HepG2 (cell line): Measurements from ENCODE around the gene VPS54. TPM values are rescaled to one million over a fixed set of nuclear protein-coding genes. Genes with fewer than 3 reads are reported as not detected.

ENCODE experiments used
- ATAC-seq: fragments of 200-7000 bp; cut with Tn5 transposase; 3 replicates; pipeline ENCODE4 v1.9.1; 2020; ENCODE audit warnings: mild to moderate bottlenecking, moderate library complexity
- BruUV-seq: library from RNA; stranded (reverse); fragments of 400-500 nt; replicated peaks from 2 replicates; lab custom pipeline; 2021; lab: Mats Ljungman, UMichigan
- CTCF ChIA-PET: fragments of 300-600 bp; formaldehyde crosslinking; extraction: SDS; loops from one replicate; lab custom pipeline; 2021; ENCODE audit warnings: low total read pairs, inconsistent platforms, low intra/inter-chr PET ratio; lab: Yijun Ruan, JAX
- POLR2A ChIA-PET: fragments of 350-600 bp; sonication (Branson Sonifier 250); formaldehyde crosslinking; loops from one replicate; lab custom pipeline; 2020; ENCODE audit warnings: antibody characterized with exemption, inconsistent platforms; lab: Yijun Ruan, JAX
- DNase-seq: peaks from one replicate; pipeline ENCODE4 v3.0.0-alpha.2; 2015; ENCODE audit warnings: low spot score
- FAIRE-seq: peaks from 3 replicates; lab custom pipeline; 2011; peaks lifted over from hg19 to GRCh38; lab: Jason Lieb, UNC
- H2AFZ ChIP-seq: one replicate; pipeline ENCODE4 v1.6.1; 2011; ENCODE audit warnings: low read length, inconsistent platforms
- H3K27ac ChIP-seq: fragments of 300-600 bp; 3 replicates; pipeline ENCODE4 v1.8.0; 2011; ENCODE audit warnings: mixed run types, mild to moderate bottlenecking, mixed read lengths, low read length, inconsistent platforms; ENCODE audit not compliant: insufficient read depth; ENCODE audit errors: extremely low read length
- H3K27me3 ChIP-seq, 2 experiments: fragments of 200-600 bp in 1 of 2; 2 replicates in 1 of 2; 3 replicates in 1 of 2; pipeline versions ENCODE4 v1.6.0 to v1.8.0; 2011; ENCODE audit warnings: low read length in 2 of 2, mild to moderate bottlenecking in 2 of 2, moderate library complexity in 2 of 2, inconsistent platforms in 1 of 2; ENCODE audit not compliant: insufficient read depth in 2 of 2, control insufficient read depth in 1 of 2
- H3K36me3 ChIP-seq, 2 experiments: fragments of 200-600 bp in 1 of 2; replicated peaks in 1 of 2; 2 replicates in 1 of 2; 3 replicates in 1 of 2; pipeline versions ENCODE4 v1.5.1 to v1.8.0; 2011; ENCODE audit warnings: low read length in 2 of 2, inconsistent platforms in 1 of 2; ENCODE audit not compliant: insufficient read depth in 2 of 2, control insufficient read depth in 1 of 2
- H3K4me1 ChIP-seq: 2 replicates; pipeline ENCODE4 v1.5.1; 2012; ENCODE audit warnings: low read length, inconsistent platforms; ENCODE audit not compliant: insufficient read depth
- H3K4me2 ChIP-seq: 2 replicates; pipeline ENCODE4 v1.6.0; 2011; ENCODE audit warnings: low read depth, low read length, inconsistent platforms
- H3K4me3 ChIP-seq, 3 experiments: fragments of 200-600 bp in 1 of 3; sonication (generic), shearing (Covaris generic) in 1 of 3; replicated peaks in 1 of 3; 2 replicates each; pipeline ENCODE4 v1.5.1; 2011 to 2016; ENCODE audit warnings: low read length in 3 of 3, inconsistent platforms in 2 of 3, low read depth in 2 of 3, mild to moderate bottlenecking in 2 of 3, control low read depth in 1 of 3, mixed read lengths in 1 of 3; ENCODE audit not compliant: insufficient read depth in 1 of 3
- H3K79me2 ChIP-seq: one replicate; pipeline ENCODE4 v1.6.1; 2011; ENCODE audit warnings: low read length, inconsistent platforms; ENCODE audit not compliant: insufficient read depth
- H3K9ac ChIP-seq: 2 replicates; pipeline ENCODE4 v1.6.0; 2011; ENCODE audit warnings: mild to moderate bottlenecking, low read depth, low read length, inconsistent platforms; ENCODE audit not compliant: insufficient read depth
- H3K9me3 ChIP-seq: 2 replicates; pipeline ENCODE4 v1.5.1; 2012; ENCODE audit warnings: mild to moderate bottlenecking, low read length
- H4K20me1 ChIP-seq: 2 replicates; pipeline ENCODE4 v1.6.0; 2011; ENCODE audit warnings: inconsistent platforms, mild to moderate bottlenecking, low read length, moderate library complexity; ENCODE audit not compliant: insufficient read depth
- AHR ChIP-seq: IDR thresholded peaks from 2 replicates; pipeline ENCODE4 v1.6.1; 2018; ENCODE audit warnings: missing genetic modification reagents, missing compliant biosample characterization
- BHLHE40 ChIP-seq: IDR thresholded peaks from 2 replicates; pipeline ENCODE4 v1.6.1; 2011; ENCODE audit warnings: low read length, improper control_type of control experiment
- FLYWCH1 ChIP-seq: sonication (generic); formaldehyde crosslinking; IDR thresholded peaks from 2 replicates; pipeline ENCODE4 v1.8.1; 2023; ENCODE audit warnings: mild to moderate bottlenecking, missing genetic modification reagents
- HDAC2 ChIP-seq: sonication (generic); formaldehyde crosslinking; IDR thresholded peaks from 2 replicates; pipeline ENCODE4 v1.4.0; 2020; ENCODE audit warnings: missing genetic modification reagents
- NR2F2 ChIP-seq: IDR thresholded peaks from 2 replicates; pipeline ENCODE4 v1.6.1; 2012; ENCODE audit warnings: low read depth, inconsistent platforms, borderline replicate concordance
- POLR2A ChIP-seq, 2 experiments: IDR thresholded peaks; 2 replicates each; pipeline ENCODE4 v1.6.1; 2011; ENCODE audit warnings: low read depth in 2 of 2, low read length in 2 of 2, mild to moderate bottlenecking in 1 of 2, moderate library complexity in 1 of 2; ENCODE audit not compliant: insufficient read depth in 1 of 2
- REXO4 ChIP-seq: sonication (generic); formaldehyde crosslinking; IDR thresholded peaks from 2 replicates; pipeline ENCODE4 v1.8.0; 2022; ENCODE audit warnings: missing genetic modification reagents, mild to moderate bottlenecking, borderline replicate concordance
- SAFB2 ChIP-seq: sonication (generic); formaldehyde crosslinking; IDR thresholded peaks from 2 replicates; pipeline ENCODE4 v1.5.1; 2020; ENCODE audit warnings: missing genetic modification reagents, low read depth, mild to moderate bottlenecking, borderline replicate concordance
- SRSF9 ChIP-seq: fragments of 200-400 bp; formaldehyde crosslinking; IDR thresholded peaks from 2 replicates; pipeline ENCODE4 v1.6.1; 2018; ENCODE audit warnings: borderline replicate concordance, mild to moderate bottlenecking, low read depth, low read length; ENCODE audit not compliant: insufficient read depth, poor library complexity, severe bottlenecking
- ZFP1 ChIP-seq: IDR thresholded peaks from 2 replicates; pipeline ENCODE4 v1.6.1; 2016
- ZMAT3 ChIP-seq: sonication (generic); formaldehyde crosslinking; conservative IDR thresholded peaks from 2 replicates; pipeline ENCODE4 v1.7.0; 2021; ENCODE audit warnings: missing genetic modification reagents
- ZNF296 ChIP-seq: sonication (generic); formaldehyde crosslinking; conservative IDR thresholded peaks from 2 replicates; pipeline ENCODE4 v1.5.0; 2020; ENCODE audit warnings: mild to moderate bottlenecking, missing genetic modification reagents
- ZNF552 ChIP-seq: sonication (generic); formaldehyde crosslinking; IDR thresholded peaks from 2 replicates; pipeline ENCODE4 v1.9.0; 2022; ENCODE audit warnings: missing genetic modification reagents, mild to moderate bottlenecking, borderline replicate concordance
- ZNF776 ChIP-seq: sonication (generic); formaldehyde crosslinking; IDR thresholded peaks from 2 replicates; pipeline ENCODE4 v1.4.0; 2020; ENCODE audit warnings: mild to moderate bottlenecking, missing genetic modification reagents
- ZSCAN20 ChIP-seq: sonication (generic); formaldehyde crosslinking; IDR thresholded peaks from 2 replicates; pipeline ENCODE4 v1.4.0; 2020; ENCODE audit warnings: missing genetic modification reagents, mild to moderate bottlenecking, borderline replicate concordance
- WGBS: methylation state at CpG from one replicate; pipeline ENCODE4 v1.1.6; 2017; ENCODE audit warnings: low lambda C conversion rate; 5-methylcytosine and 5-hydroxymethylcytosine counted together
- in situ Hi-C: cut with HindIII; loops from 2 replicates; pipeline ENCODE4 v1.10.0; 2017; ENCODE audit warnings: low pct_unique_long_range_greater_than_20kb; ENCODE audit not compliant: extremely low pct_ligation_motif_present
- intact Hi-C: fragments of 100-400 bp; cut with micrococcal nuclease; formaldehyde crosslinking; loops from one replicate; pipeline ENCODE4 v1.10.0; 2022; ENCODE audit not compliant: unreplicated experiment
- polyA plus RNA-seq, 8 experiments: library from polyadenylated mRNA; depleted of rRNA in 3 of 8; stranded (reverse) in 7 of 8; unstranded in 1 of 8; fragments of >200 nt; fragmentation: Illumina TruSeq in 4 of 8; extraction: Trizol in 4 of 8; gene quantifications; 2 replicates each; pipeline versions ENCODE4 v1.2.1 to v1.2.3, GENCODE V29; 2011 to 2016; ENCODE audit warnings: low read depth in 4 of 8, missing spikeins in 1 of 8, mixed read lengths in 1 of 8; ENCODE audit not compliant: insufficient read depth in 1 of 8
- total RNA-seq, 5 experiments: library from RNA; depleted of rRNA; stranded (reverse); fragments of >200 nt; fragmentation: Illumina TruSeq; extraction: Trizol; gene quantifications; 2 replicates each; pipeline ENCODE4 v1.2.3, GENCODE V29; 2016; ENCODE audit warnings: low read depth in 1 of 5
- TF ChIP-seq, protein P1 (sequence below): sonication (generic); formaldehyde crosslinking; IDR thresholded peaks from 2 replicates; pipeline ENCODE4 v1.9.0; 2021; ENCODE audit warnings: missing genetic modification reagents, borderline replicate concordance
- TF ChIP-seq, protein P2 (sequence below): sonication (generic); formaldehyde crosslinking; IDR thresholded peaks from 2 replicates; pipeline ENCODE4 v1.4.0; 2020; ENCODE audit warnings: low read depth, mild to moderate bottlenecking, missing genetic modification reagents

VPS54 gene
- total and polyA plus RNA-seq, 2 of the 13 experiments (the other 11 are each of a cell fraction or from before 2014, with no cell fraction given), result 64.7 to 77.5 TPM

DNA sequence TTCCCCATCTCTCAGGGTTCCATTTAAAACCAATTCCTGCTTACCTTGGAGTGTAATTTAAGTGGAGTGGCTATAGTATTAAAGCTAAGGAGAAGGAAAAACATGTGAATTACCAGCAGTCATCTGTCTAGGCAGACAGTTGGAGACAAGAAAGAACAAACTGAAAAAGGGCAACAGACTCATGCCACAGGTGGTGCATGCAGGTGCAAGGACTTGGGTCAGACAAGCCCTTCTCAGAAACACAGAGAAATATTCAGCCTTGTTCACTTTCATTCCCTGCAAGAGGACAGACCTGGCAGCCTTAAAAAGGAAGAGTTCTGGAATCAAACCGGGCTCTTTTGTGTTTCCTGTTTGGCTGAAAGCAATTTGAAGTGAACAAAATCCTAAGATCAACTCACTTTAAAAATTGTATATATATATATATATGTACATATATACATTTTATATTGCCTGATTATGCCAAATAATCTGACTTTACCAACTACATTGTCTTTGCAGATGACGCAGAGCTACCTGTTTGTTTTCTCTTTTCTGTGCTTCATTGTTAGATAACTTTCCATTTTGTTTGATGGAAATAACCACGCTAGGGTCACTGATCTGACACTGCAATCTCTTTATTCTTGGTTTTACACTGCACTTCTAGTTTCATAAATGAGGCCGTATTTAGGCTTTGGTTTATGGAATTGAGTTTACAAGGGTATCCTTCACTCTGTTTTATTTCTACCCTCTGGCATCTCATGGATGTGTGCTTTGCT lies 35.1 kb upstream of the VPS54 start:
- no peaks in the 10 kb centered on the region for H3K36me3 ChIP-seq
- WGBS, result 50% methylated on average over 4 of the region's 4 CpGs
- no peak overlapping the region for H3K4me3 ChIP-seq
- FAIRE-seq (no peak), ATAC-seq (no peak)
- H2AFZ ChIP-seq, result peak overlapping the region; percentile 1
- H3K4me1 ChIP-seq, result peaks cover 9% of the 10 kb centered on the region
- no peak overlapping the region for H3K4me2 ChIP-seq
- H3K27ac ChIP-seq, result no peak overlapping the region
- H4K20me1 ChIP-seq, result no peaks in the 10 kb centered on the region
- H3K79me2 ChIP-seq, result no peaks in the 10 kb centered on the region
- intact Hi-C loops, result no loop called here
- TF ChIP-seq, protein P1, sequence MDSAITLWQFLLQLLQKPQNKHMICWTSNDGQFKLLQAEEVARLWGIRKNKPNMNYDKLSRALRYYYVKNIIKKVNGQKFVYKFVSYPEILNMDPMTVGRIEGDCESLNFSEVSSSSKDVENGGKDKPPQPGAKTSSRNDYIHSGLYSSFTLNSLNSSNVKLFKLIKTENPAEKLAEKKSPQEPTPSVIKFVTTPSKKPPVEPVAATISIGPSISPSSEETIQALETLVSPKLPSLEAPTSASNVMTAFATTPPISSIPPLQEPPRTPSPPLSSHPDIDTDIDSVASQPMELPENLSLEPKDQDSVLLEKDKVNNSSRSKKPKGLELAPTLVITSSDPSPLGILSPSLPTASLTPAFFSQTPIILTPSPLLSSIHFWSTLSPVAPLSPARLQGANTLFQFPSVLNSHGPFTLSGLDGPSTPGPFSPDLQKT (CRISPR knock-in tag), result no peak
- TF ChIP-seq REXO4 (CRISPR knock-in tag) (no peak), BHLHE40 (no peak), SRSF9 (no peak), ZNF552 (CRISPR knock-in tag) (no peak), ZMAT3 (CRISPR knock-in tag) (no peak), ZNF776 (CRISPR knock-in tag) (no peak), AHR (CRISPR knock-in tag) (no peak), ZNF296 (CRISPR knock-in tag) (no peak), ZFP1 (CRISPR knock-in tag) (no peak), POLR2A (IDR thresholded peaks at IDR 0.05; ENCODE audit: insufficient read depth in 1 of 2, low read depth in 2 of 2, low read length in 2 of 2) (no peak), NR2F2 (no peak), SAFB2 (CRISPR knock-in tag) (no peak), FLYWCH1 (no peak), ZSCAN20 (CRISPR knock-in tag) (no peak), HDAC2 (CRISPR knock-in tag) (no peak)
- TF ChIP-seq, protein P2, sequence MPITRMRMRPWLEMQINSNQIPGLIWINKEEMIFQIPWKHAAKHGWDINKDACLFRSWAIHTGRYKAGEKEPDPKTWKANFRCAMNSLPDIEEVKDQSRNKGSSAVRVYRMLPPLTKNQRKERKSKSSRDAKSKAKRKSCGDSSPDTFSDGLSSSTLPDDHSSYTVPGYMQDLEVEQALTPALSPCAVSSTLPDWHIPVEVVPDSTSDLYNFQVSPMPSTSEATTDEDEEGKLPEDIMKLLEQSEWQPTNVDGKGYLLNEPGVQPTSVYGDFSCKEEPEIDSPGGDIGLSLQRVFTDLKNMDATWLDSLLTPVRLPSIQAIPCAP (CRISPR knock-in tag), result no peak
- TF ChIP-seq, all 625 proteins: peak for 0
- no peaks in the 10 kb centered on the region for H3K9me3 ChIP-seq
- BruUV-seq, result no TSS peak
- ChIA-PET POLR2A (no interaction called here), CTCF (no interaction called here)
- no peak for DNase-seq
- no peak overlapping the region for H3K9ac ChIP-seq
- in situ Hi-C loops, result loop anchor here (10.0 kb wide), 1 partner anchor 430 kb away; no protein-coding TSS in a partner anchor
- H3K27me3 ChIP-seq, result peaks cover 0 to 2% of the 10 kb centered on the region in 2 experiments; a peak in 1 of 5 replicates
